ENCODE results near the gene GABRP.

- TF ChIP-seq POLR2A (IDR thresholded peaks at IDR 0.05) (no peak), CTCF (IDR thresholded peaks at IDR 0.05) (no peak), POLR2AphosphoS5 (IDR thresholded peaks at IDR 0.05) (no peak)
These were observed 31.0 kb upstream of the GABRP start for GRCh38 chr5:170752257-170753215.

All from prostate gland (tissue), 2 donors.